GM19328 (cell line): ENCODE measurements around the gene GREB1.

ENCODE experiments used
- ATAC-seq: cut with Tn5 transposase; IDR thresholded peaks from one replicate; pipeline ENCODE4 v1.9.1; 2021; ENCODE audit warnings: mild to moderate bottlenecking, moderate library complexity; ENCODE audit not compliant: unreplicated experiment

GREB1 gene

GRCh38 chr2:11577101-11577883 is 43.4 kb downstream of the GREB1 start:
- no peak for ATAC-seq

GRCh38 chr2:11578081-11578948 is 44.5 kb downstream of the GREB1 start:
- no peak for ATAC-seq

DNA sequence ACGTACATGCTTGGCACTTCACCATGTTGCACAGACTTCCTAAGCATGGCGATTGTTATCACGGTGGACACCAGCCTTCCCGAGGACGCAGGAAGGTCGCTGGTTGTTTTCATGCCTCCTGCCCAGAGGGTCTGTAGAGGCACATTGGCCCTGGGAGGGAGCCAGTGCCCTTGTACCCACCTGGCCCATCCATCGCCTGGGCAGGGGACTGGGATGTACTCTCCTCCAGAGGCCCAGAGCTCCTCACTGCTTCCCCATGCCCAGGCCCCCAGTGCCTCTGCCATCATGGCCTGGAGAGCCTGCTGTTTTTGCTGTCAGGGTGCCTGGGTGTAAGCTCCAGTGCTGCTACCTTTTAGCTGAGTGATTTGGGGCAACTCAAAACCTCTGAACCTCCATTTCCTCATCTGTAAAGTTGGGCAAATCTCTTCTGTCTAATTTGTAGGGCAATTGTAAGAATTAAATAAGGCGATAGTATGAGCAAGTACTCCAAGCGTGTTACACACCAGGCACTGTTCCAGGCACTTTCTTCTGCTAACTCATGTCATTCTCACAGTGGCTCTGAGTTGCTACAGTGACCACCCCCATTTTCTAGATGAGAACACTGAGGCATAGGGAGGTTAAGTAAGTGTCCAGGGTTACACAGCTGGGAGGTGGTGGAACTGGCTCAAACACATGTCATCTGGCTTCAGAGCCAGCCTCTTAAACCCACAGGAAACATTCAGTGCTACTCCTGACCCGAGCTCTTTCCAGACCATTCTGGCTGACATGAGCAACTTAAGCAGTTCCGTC is 45.3 kb downstream of the GREB1 start:
- ATAC-seq = no peak

DNA sequence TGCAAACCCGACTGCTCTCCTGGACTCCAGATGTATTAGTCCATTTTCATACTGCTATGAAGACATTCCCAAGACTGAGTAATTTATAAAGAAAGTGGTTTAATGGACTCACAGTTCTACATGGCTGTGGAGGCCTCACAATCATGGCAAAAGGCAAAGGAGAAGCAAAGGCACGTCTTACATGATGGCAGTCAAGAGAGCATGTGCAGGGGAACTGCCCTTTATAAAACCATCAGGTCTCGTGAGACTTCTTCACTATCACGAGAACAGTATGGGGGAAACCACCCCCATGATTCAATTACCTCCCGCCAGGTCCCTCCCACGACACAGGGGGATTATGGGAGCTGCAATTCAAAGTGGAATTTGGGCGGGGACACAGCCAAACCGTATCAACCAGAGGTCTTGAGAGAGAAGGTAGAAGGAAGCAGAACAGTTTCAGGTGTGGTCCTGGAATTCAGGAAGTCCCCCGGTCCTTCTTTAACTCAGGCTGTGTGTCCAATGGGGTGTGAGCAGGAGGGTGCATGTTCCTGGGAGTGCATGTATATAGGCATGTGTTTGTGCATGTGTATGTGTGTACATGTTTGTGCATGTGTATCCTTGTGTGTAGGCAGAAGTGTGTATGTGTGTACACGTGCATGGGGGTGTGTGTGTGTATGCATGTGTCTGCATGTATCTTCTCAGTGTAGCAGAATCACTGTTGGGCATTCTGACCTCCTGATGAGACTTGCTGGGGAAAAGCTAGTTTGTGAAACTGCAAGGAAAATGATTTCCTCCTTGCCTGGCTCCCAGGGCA is 46.2 kb downstream of the GREB1 start:
- ATAC-seq = no peak

DNA sequence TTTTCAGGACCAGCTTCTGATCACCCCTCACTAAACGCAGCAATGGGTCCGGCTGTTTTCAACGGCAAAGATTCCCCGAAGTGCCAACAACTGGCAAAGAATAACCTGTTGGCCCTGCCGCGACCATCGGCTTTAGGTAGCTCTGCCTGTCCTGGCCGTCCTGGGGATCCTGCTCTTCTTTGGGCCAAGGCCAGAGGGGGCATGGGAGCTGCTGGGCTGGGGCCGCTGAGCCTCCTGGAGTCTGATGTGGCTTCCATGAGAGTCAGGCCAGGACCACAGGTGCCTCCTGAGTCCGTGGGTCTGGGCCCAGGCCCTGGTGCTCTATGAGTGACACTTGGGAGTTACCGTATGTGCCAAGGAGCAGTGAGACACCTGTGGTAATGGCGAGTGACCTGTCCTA is 46.9 kb downstream of the GREB1 start:
- no peak for ATAC-seq

DNA sequence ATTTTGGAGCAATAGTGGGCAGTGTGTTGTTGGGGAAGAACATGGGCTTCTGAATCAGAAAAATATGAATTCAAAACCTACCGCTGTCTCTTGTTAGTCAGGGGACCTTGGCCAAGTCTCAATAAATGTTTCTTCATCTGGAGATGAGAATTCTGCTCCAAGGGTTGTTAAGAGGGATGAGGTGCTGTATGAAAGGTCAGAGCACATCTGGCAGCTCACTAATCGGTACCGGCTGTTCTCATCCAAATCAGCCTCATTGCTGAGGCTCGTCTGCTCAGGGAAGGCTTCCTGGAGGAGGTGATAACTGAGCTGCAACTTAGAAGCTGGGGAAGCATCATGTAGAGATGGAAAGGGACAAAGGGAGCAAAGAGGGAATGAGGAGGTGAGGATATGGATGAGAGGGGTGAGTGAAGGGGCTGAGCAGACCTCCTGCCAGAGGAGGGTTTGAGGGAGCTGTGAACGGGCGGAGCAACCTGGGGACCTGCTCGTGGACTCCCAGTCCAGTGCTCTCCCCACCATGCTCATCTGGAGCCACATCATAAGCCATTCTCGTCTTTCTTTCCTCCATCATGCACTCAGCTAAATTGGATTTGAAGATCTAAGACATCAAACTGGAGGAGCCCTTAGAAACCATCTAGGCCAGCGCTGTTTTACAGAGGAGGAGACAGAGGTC is 47.4 kb downstream of the GREB1 start:
- no peak for ATAC-seq

- no peak for ATAC-seq
Measured at GRCh38 chr2:11581797-11582611, 48.2 kb downstream of the GREB1 start.

DNA sequence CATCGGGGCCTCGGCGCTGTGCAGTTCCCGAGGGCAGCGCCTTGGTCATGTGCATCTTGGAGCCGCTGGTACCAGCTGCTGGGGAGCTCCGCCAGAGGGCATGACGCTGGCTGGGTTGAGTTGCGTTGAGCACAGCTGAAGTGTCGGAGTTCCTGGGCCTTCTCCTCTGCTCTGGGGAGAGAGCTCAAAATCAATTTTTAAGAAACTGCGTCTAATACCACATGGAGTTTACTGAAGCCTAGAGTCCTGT is 48.7 kb downstream of the GREB1 start:
- no peak for ATAC-seq

DNA sequence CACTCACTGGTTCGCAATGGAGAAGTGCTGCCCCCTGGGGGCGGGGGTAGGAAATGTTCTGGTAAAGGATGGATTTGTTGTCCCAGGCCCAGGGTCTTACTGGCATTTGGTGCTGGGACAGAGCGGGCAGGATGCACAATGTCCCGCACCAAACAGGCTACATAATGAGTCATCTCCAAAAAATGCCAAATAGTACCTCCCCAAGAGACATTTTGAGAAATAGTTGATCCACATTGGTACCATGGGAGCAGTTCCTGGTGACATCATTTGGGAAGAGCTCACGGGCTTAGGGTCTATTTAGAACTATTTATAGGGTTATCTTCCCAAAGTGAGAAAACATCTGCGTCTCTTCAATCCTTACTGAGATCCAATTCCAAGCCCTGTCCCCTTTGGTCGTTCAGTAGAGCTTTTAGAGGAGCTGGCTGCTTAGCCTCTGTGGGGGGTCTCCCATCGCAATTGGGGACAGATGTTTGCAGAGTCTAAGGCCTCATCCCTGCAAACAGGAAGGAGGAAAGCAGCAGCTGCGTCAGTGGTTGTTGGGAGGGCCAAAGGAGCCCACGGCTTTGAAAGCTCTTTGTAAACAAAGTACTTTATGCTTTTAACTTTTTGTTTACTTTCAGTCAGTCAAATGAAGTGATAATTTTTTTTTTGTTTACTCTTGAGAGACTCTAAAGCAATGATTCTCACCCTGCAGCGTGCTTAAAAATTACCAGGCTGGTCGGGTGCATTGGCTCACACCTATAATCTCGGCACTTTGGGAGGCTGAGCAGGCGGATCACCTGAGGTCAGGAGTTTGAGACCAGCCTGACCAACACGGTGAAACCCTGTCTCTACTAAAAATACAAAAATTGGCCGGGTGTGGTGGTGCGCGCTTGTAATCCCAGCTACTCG is 49.3 kb downstream of the GREB1 start:
- no peak for ATAC-seq

GRCh38 chr2:11583840-11584524 is 50.1 kb downstream of the GREB1 start:
- ATAC-seq = peak; percentile 69

DNA sequence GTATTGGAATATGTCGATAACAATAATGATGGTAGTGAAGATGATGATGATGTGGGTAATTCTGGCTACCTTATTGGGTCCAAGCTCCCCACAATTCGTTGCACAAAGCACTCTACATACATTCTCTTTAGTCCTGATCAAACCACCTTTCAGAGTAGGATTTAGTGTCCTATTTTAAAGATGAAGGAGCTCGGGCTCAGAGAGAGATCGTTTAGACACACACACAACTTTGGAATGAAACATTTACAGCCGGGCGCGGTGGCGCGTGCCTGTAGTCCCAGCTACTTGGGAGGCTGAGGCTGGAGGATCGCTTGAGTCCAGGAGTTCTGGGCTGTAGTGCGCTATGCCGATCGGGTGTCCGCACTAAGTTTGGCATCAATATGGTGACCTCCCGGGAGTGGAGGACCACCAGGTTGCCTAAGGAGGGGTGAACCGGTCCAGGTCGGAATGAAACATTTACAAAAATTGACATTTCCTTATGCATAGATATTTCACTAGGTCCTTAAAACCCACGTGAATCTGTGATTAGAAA is 50.7 kb downstream of the GREB1 start:
- no peak for ATAC-seq

GRCh38 chr2:11585071-11585470 is 51.2 kb downstream of the GREB1 start:
- no peak for ATAC-seq

GRCh38 chr2:11588228-11589110 is 54.6 kb downstream of the GREB1 start:
- no peak for ATAC-seq

- no peak for ATAC-seq
Measured at GRCh38 chr2:11589316-11589940, 55.6 kb downstream of the GREB1 start.

GRCh38 chr2:11590193-11590592 is 56.3 kb downstream of the GREB1 start:
- ATAC-seq = no peak

DNA sequence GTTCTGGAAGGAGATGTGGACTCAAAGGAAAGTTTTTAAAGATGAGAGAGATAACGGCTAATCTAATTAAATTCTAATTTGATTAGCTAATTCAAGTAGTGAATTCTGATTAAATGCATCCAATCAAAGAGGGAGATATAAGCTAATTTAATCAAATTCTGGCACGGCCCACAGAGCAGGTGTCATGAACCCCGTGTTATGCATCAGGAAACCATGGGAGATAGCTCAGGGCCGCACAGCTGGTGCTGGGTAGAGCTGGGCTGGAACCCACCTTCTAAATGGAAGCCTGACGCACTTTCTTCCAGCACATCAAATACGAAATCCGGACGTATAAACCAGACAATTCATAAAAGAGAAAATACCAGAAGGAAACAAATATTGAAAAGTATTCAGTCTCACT is 57.2 kb downstream of the GREB1 start:
- ATAC-seq = no peak
